GM12878 (cell line): ENCODE data around the gene ACRV1. TPM values are rescaled to one million over a fixed set of nuclear protein-coding genes. Genes with fewer than 3 reads are reported as not detected.

Source experiments
- ATAC-seq: fragments of 200-7000 bp; cut with Tn5 transposase; 3 replicates; pipeline ENCODE4 v1.9.1; 2020; ENCODE audit warnings: mild to moderate bottlenecking, moderate library complexity
- BruUV-seq: library from RNA; stranded (reverse); fragments of 400-500 nt; replicated peaks from 2 replicates; lab custom pipeline; 2021; lab: Mats Ljungman, UMichigan
- CTCF ChIA-PET: fragments of 300-600 bp; sonication (Branson Sonifier 250); formaldehyde crosslinking; extraction: SDS; loops from one replicate; lab custom pipeline; 2021; ENCODE audit warnings: inconsistent platforms; lab: Yijun Ruan, JAX
- POLR2A ChIA-PET: fragments of 350-600 bp; formaldehyde crosslinking; extraction: SDS; loops from one replicate; lab custom pipeline; 2021; ENCODE audit warnings: inconsistent platforms; lab: Charles Lee
- RAD21 ChIA-PET: fragments of 300-600 bp; sonication (Branson Sonifier 250); formaldehyde crosslinking; loops from one replicate; lab custom pipeline; 2023; ENCODE audit warnings: antibody characterized with exemption; ENCODE audit not compliant: unreplicated experiment; lab: Charles Lee
- SMC1A ChIA-PET: fragments of 300-600 bp; sonication (Branson Sonifier 250); formaldehyde crosslinking; loops from one replicate; lab custom pipeline; 2023; ENCODE audit not compliant: unreplicated experiment, uncharacterized antibody; lab: Charles Lee
- DNase-seq: peaks from one replicate; pipeline ENCODE4 v3.0.0-alpha.2; 2011; ENCODE audit warnings: low read depth, low spot score
- FAIRE-seq: peaks from 3 replicates; lab custom pipeline; 2011; peaks lifted over from hg19 to GRCh38; lab: Jason Lieb, UNC
- H2AFZ ChIP-seq: 2 replicates; pipeline ENCODE4 v1.6.0; 2011; ENCODE audit warnings: low read depth, low read length, control low read depth; ENCODE audit not compliant: control insufficient read depth
- H3K27ac ChIP-seq: 2 replicates; pipeline ENCODE4 v1.5.1; 2011; ENCODE audit warnings: control low read depth; ENCODE audit not compliant: control insufficient read depth, insufficient read depth
- H3K27me3 ChIP-seq, 2 experiments: replicated peaks in 1 of 2; 2 replicates each; pipeline versions ENCODE4 v1.6.0 to v1.6.1; 2011; ENCODE audit warnings: low read length in 1 of 2; ENCODE audit not compliant: control insufficient read depth in 2 of 2, insufficient read depth in 2 of 2
- H3K36me3 ChIP-seq, 2 experiments: 2 replicates each; pipeline ENCODE4 v1.5.1; 2011; ENCODE audit warnings: low read length in 1 of 2; ENCODE audit not compliant: control insufficient read depth in 2 of 2, insufficient read depth in 2 of 2
- H3K4me1 ChIP-seq: 2 replicates; pipeline ENCODE4 v1.6.1; 2011; ENCODE audit warnings: mild to moderate bottlenecking, low read length, moderate library complexity, mixed read lengths; ENCODE audit not compliant: control insufficient read depth, insufficient read depth
- H3K4me2 ChIP-seq: 2 replicates; pipeline ENCODE4 v1.6.0; 2011; ENCODE audit warnings: control low read depth; ENCODE audit not compliant: control insufficient read depth, insufficient read depth
- H3K4me3 ChIP-seq: fragments of 200-600 bp; sonication (generic); 2 replicates; pipeline ENCODE4 v1.5.1; 2016
- H3K79me2 ChIP-seq: 2 replicates; pipeline ENCODE4 v1.6.0; 2011; ENCODE audit warnings: low read length; ENCODE audit not compliant: control insufficient read depth, insufficient read depth
- H3K9ac ChIP-seq: 2 replicates; pipeline ENCODE4 v1.8.0; 2011; ENCODE audit warnings: low read length, control low read depth, mixed read lengths; ENCODE audit not compliant: control insufficient read depth, insufficient read depth
- H3K9me3 ChIP-seq: replicated peaks from 3 replicates; pipeline ENCODE4 v1.5.1; 2011; ENCODE audit warnings: mild to moderate bottlenecking, low read length; ENCODE audit not compliant: control insufficient read depth, insufficient read depth
- H4K20me1 ChIP-seq: 2 replicates; pipeline ENCODE4 v1.6.0; 2011; ENCODE audit not compliant: control insufficient read depth, insufficient read depth
- ASH2L ChIP-seq: fragments of 300-600, 200-600 bp; sonication (generic); IDR thresholded peaks from 2 replicates; pipeline ENCODE4 v1.6.1; 2017; ENCODE audit warnings: low read depth, mild to moderate bottlenecking, borderline replicate concordance
- CBX3 ChIP-seq: fragments of 200-600 bp; sonication (generic); IDR thresholded peaks from 2 replicates; pipeline ENCODE4 v1.6.1; 2016; ENCODE audit warnings: low read depth, borderline replicate concordance
- EED ChIP-seq: sonication (generic); IDR thresholded peaks from 2 replicates; pipeline ENCODE4 v1.6.1; 2016; ENCODE audit warnings: antibody characterized with exemption, low read depth
- EZH2 ChIP-seq: IDR thresholded peaks from 2 replicates; pipeline ENCODE4 v1.6.1; 2012; ENCODE audit warnings: low read depth, mild to moderate bottlenecking, control low read depth, inconsistent platforms, low read length, borderline replicate concordance; ENCODE audit not compliant: control insufficient read depth
- FOXM1 ChIP-seq: IDR thresholded peaks from 2 replicates; pipeline ENCODE4 v1.6.1; 2012; ENCODE audit warnings: low read depth, mild to moderate bottlenecking, inconsistent platforms, low read length, moderate library complexity
- GATAD2B ChIP-seq: fragments of 450-650 bp; conservative IDR thresholded peaks from 2 replicates; pipeline ENCODE4 v1.6.1; 2017; ENCODE audit warnings: low read depth, mild to moderate bottlenecking, moderate library complexity
- IKZF2 ChIP-seq, 2 experiments: fragments of 450-650 bp; IDR thresholded peaks; 2 replicates each; pipeline ENCODE4 v1.6.1; 2017; ENCODE audit warnings: mild to moderate bottlenecking in 2 of 2, moderate library complexity in 2 of 2
- MYB ChIP-seq: fragments of 150-350 bp; IDR thresholded peaks from 2 replicates; pipeline ENCODE4 v1.6.1; 2014; ENCODE audit warnings: mild to moderate bottlenecking, low read depth, low read length, borderline replicate concordance
- MYC ChIP-seq: IDR thresholded peaks from 2 replicates; pipeline ENCODE4 v1.6.1; 2011; ENCODE audit warnings: mild to moderate bottlenecking, low read length, moderate library complexity, inconsistent platforms; ENCODE audit not compliant: insufficient read depth, insufficient replicate concordance, insufficient read length, severe bottlenecking
- POLR2AphosphoS2 ChIP-seq: IDR thresholded peaks from 2 replicates; pipeline ENCODE4 v1.6.1; 2011; ENCODE audit warnings: low read depth, mild to moderate bottlenecking, low read length, improper control_type of control experiment, moderate library complexity
- RB1 ChIP-seq: fragments of 450-650 bp; formaldehyde crosslinking; IDR thresholded peaks from 2 replicates; pipeline ENCODE4 v1.6.1; 2017; ENCODE audit warnings: mild to moderate bottlenecking, borderline replicate concordance
- RBBP5 ChIP-seq: fragments of 200-600 bp; sonication (generic); conservative IDR thresholded peaks from 2 replicates; pipeline ENCODE4 v1.6.1; 2016
- SMAD1 ChIP-seq: fragments of 450-650 bp; IDR thresholded peaks from 2 replicates; pipeline ENCODE4 v1.6.1; 2018; ENCODE audit warnings: mild to moderate bottlenecking, low read depth; ENCODE audit not compliant: partially characterized antibody
- SMC3 ChIP-seq: IDR thresholded peaks from 2 replicates; pipeline ENCODE4 v1.6.1; 2011; ENCODE audit warnings: low read length, improper control_type of control experiment, borderline replicate concordance
- SREBF2 ChIP-seq: IDR thresholded peaks from 2 replicates; pipeline ENCODE4 v1.6.1; 2012; ENCODE audit warnings: mild to moderate bottlenecking, low read length
- TAF1 ChIP-seq: IDR thresholded peaks from 2 replicates; pipeline ENCODE4 v1.6.1; 2011; ENCODE audit warnings: mild to moderate bottlenecking, low read depth, low read length, borderline replicate concordance
- ZNF384 ChIP-seq: IDR thresholded peaks from 2 replicates; pipeline ENCODE4 v1.6.1; 2012; ENCODE audit warnings: low read depth, mild to moderate bottlenecking, low read length, improper control_type of control experiment, borderline replicate concordance
- whole genome bisulfite sequencing: methylation state at CpG from one replicate; pipeline ENCODE4 v1.1.6; 2016; ENCODE audit warnings: low lambda C conversion rate; ENCODE audit not compliant: insufficient replicate concordance, insufficient coverage; ENCODE audit errors: missing lambda C conversion rate; 5-methylcytosine and 5-hydroxymethylcytosine counted together
- in situ Hi-C: fragments of 300-500 bp; cut with MboI; formaldehyde crosslinking; loops from 9 replicates; pipeline ENCODE4 v1.14.3; 2018; ENCODE audit warnings: mixed read lengths
- intact Hi-C: fragments of 100-400 bp; cut with micrococcal nuclease; formaldehyde crosslinking; loops from one replicate; pipeline ENCODE4 v1.14.2; 2022; ENCODE audit not compliant: unreplicated experiment
- polyA plus RNA-seq, 11 experiments: library from polyadenylated mRNA; depleted of rRNA in 4 of 11; unstranded in 6 of 11; stranded (reverse) in 5 of 11; fragments of >200 nt; fragmentation: Nextera tagmentation in 4 of 11; fragmentation: Illumina TruSeq in 1 of 11; extraction: Ambion mirVana in 4 of 11; extraction: Trizol in 1 of 11; gene quantifications; 1 replicate in 1 of 11; 2 replicates in 10 of 11; pipeline versions ENCODE4 v1.2.1 to v1.2.3, GENCODE V29; 2011 to 2016; ENCODE audit warnings: inconsistent platforms in 2 of 11, missing spikeins in 2 of 11, low read depth in 1 of 11
- total RNA-seq, 4 experiments: library from RNA; depleted of rRNA in 3 of 4; stranded (reverse); fragments of >200 nt in 3 of 4; fragmentation: Illumina TruSeq in 1 of 4; extraction: Trizol in 1 of 4; gene quantifications; 2 replicates each; pipeline versions ENCODE4 v1.2.1 to v1.2.3, GENCODE V29; 2013 to 2021
- TF ChIP-seq, protein P1 (sequence below): IDR thresholded peaks from 2 replicates; pipeline ENCODE4 v1.6.1; 2012; ENCODE audit warnings: low read length, inconsistent platforms
- TF ChIP-seq, protein P2 (sequence below): IDR thresholded peaks from 2 replicates; pipeline ENCODE4 v1.6.1; 2012; ENCODE audit warnings: low read depth, low read length, improper control_type of control experiment

The ACRV1 gene
- total and polyA plus RNA-seq, 10 of the 15 experiments (the other 5 are each of a cell fraction or from before 2014, with no cell fraction given), result 0.09 to 0.82 (median 0.23) TPM; not detected in 2

DNA sequence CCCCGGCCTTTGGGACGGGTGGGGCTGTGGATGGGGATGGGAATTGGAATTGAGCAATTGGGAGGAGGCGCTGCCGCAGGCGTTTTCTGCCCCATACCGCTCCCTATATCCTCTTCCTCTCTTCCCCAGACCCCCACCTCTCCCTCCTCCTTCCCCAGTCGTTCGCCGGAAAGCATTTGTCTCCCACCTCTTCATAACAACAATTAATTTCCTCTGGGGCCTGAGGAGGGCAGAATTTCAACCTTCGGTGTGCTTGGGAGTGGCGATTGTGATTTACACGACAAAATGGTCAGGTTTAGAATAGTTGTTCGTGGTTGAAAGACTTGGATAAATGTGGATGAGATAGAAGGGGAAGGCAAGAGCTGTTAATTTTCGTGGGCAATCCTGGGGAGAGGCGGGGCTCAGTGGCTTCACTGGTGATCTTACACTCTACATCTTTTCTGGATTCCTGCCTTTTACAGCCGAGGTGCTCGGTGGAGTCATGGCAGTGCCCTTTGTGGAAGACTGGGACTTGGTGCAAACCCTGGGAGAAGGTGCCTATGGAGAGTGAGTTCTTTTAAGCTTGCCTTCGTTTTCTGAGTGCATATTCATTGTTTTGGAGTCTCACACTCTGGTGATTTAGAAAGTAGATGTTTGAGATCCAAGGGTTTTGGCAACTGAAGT is 54.2 kb downstream of the ACRV1 start:
- CTCF ChIA-PET, result interaction anchor here (0.6 to 1.6 kb wide), 13 partner anchors 9 to 567 kb away, joined by 3 to 4 read pairs (median 3); partner anchors contain the start of gene HYLS1
- in situ Hi-C loops (no loop called here), intact Hi-C loops (loop anchor here (2.0 kb wide), 1 partner anchor 248 kb away; no protein-coding TSS in a partner anchor)
- POLR2A ChIA-PET, result interaction anchor here (1.5 to 2.4 kb wide), 3 partner anchors 33 to 59 kb away, joined by 4 to 18 read pairs (median 7); partner anchors contain the start of genes EI24 and STT3A
- H3K4me2 ChIP-seq, result peak overlapping the region; percentile 97
- peak overlapping the region; percentile 97 for H3K9ac ChIP-seq
- H3K27me3 ChIP-seq, result no peaks in the 10 kb centered on the region
- SMC1A ChIA-PET, result interaction anchor here (0.7 to 2.4 kb wide), 7 partner anchors 11 to 263 kb away, joined by 3 to 10 read pairs (median 4); partner anchors contain the start of gene HYLS1
- BruUV-seq, result TSS peak; percentile 66
- RAD21 ChIA-PET, result interaction anchor here (0.6 to 1.9 kb wide), 3 partner anchors 54 to 261 kb away, joined by 4 read pairs; partner anchors contain the start of gene HYLS1
- peak overlapping the region; percentile 81 for H3K4me3 ChIP-seq
- FAIRE-seq, result peak; percentile 75
- peaks cover 3 to 13% of the 10 kb centered on the region in 2 experiments for H3K36me3 ChIP-seq
- H2AFZ ChIP-seq, result peak overlapping the region; percentile 95
- under 1% methylated on average over 18 of the region's 18 CpGs for WGBS
- DNase-seq, result peak; percentile 36
- peaks cover 30% of the 10 kb centered on the region for H3K79me2 ChIP-seq
- ATAC-seq, result peak; percentile 70
- no peaks in the 10 kb centered on the region for H3K9me3 ChIP-seq
- H3K27ac ChIP-seq, result peak overlapping the region; percentile 97
- H4K20me1 ChIP-seq, result no peaks in the 10 kb centered on the region
- H3K4me1 ChIP-seq, result peaks cover 7% of the 10 kb centered on the region; the same call in 1 of the 2 replicates
- TF ChIP-seq SREBF2 (no peak), CBX3 (no peak), GATAD2B (no peak), IKZF2 (IDR thresholded peaks at IDR 0.05) (no peak), SMC3 (no peak), RB1 (no peak), FOXM1 (no peak), EZH2 (no peak), EED (peak; percentile 12; the same call in 1 of the 2 replicates), POLR2AphosphoS2 (no peak), RBBP5 (no peak), MYC (no peak), TAF1 (no peak), SMAD1 (no peak), MYB (no peak), ASH2L (no peak), ZNF384 (no peak)
- TF ChIP-seq, protein P1, sequence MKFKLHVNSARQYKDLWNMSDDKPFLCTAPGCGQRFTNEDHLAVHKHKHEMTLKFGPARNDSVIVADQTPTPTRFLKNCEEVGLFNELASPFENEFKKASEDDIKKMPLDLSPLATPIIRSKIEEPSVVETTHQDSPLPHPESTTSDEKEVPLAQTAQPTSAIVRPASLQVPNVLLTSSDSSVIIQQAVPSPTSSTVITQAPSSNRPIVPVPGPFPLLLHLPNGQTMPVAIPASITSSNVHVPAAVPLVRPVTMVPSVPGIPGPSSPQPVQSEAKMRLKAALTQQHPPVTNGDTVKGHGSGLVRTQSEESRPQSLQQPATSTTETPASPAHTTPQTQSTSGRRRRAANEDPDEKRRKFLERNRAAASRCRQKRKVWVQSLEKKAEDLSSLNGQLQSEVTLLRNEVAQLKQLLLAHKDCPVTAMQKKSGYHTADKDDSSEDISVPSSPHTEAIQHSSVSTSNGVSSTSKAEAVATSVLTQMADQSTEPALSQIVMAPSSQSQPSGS, result 0 out of 2 replicates have a peak, but pooled peaks have one; percentile 10
- TF ChIP-seq, protein P2, sequence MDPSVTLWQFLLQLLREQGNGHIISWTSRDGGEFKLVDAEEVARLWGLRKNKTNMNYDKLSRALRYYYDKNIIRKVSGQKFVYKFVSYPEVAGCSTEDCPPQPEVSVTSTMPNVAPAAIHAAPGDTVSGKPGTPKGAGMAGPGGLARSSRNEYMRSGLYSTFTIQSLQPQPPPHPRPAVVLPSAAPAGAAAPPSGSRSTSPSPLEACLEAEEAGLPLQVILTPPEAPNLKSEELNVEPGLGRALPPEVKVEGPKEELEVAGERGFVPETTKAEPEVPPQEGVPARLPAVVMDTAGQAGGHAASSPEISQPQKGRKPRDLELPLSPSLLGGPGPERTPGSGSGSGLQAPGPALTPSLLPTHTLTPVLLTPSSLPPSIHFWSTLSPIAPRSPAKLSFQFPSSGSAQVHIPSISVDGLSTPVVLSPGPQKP, result no peak
